ENCODE results near the gene AGR2. TPM values are rescaled to one million over a fixed set of nuclear protein-coding genes. Genes with fewer than 3 reads are reported as not detected.
"Not testable (repeated sequence)": the region's sequence is repeated elsewhere in the genome, so short reads cannot be mapped to it uniquely, and the experiment has no call there.

The AGR2 gene
- total RNA-seq (2022) (0.17 and 0.65 TPM in 2 replicates), Bru-seq, nascent RNA (percentile 19 among the genes with signal in this experiment), BruChase-seq, experiment 1, labeled RNA remaining after a 6-hour chase (percentile 17 among the genes with signal in this experiment), BruChase-seq, experiment 2, labeled RNA remaining after a 2-hour chase (percentile 18 among the genes with signal in this experiment)
- long read RNA-seq, partial matches to known transcripts, result 0 of 2 reads
- long read RNA-seq, other reads (novel, unspliced or antisense), result 0 of 2 reads

GRCh38 chr7:16804674-16805439 lies at the start of gene AGR2:
Gene AGR2, minus strand, starts transcription at chr7:16804999. Its CDS starts 3,203 bp downstream, at chr7:16801796.
- intact Hi-C loops (cut with micrococcal nuclease), result no loop called here
- no peak for TF ChIP-seq CTCF (IDR thresholded peaks at IDR 0.05; ENCODE audit: unreplicated experiment)
- no TSS peak for BruUV-seq (replicated peaks)
- ChIA-PET POLR2A (interaction anchor here (0.6 to 3.3 kb wide), 5 partner anchors 13 to 495 kb away, joined by 3 to 19 read pairs (median 5); no protein-coding TSS in a partner anchor), CTCF (interaction anchor here (0.6 to 7.5 kb wide), 6 partner anchors 9 to 125 kb away, joined by 3 to 95 read pairs (median 3); no protein-coding TSS in a partner anchor)
- Mint-ChIP-seq H3K27me3 (ENCODE audit: insufficient read depth, unreplicated experiment) (no peaks in the 10 kb centered on the region), H3K36me3 (ENCODE audit: insufficient read depth, unreplicated experiment) (peaks cover 6% of the 10 kb centered on the region), H3K27ac (ENCODE audit: low read depth, unreplicated experiment) (peak within 1 kb of the TSS; percentile 58), H3K4me3 (ENCODE audit: unreplicated experiment) (peak within 1 kb of the TSS; percentile 36), H3K9me3 (ENCODE audit: unreplicated experiment) (no peaks in the 10 kb centered on the region), H3K4me1 (ENCODE audit: insufficient read depth, unreplicated experiment) (peaks cover 22% of the 10 kb centered on the region)
- DNase-seq (ENCODE audit: unreplicated experiment), result peak; percentile 91

DNA sequence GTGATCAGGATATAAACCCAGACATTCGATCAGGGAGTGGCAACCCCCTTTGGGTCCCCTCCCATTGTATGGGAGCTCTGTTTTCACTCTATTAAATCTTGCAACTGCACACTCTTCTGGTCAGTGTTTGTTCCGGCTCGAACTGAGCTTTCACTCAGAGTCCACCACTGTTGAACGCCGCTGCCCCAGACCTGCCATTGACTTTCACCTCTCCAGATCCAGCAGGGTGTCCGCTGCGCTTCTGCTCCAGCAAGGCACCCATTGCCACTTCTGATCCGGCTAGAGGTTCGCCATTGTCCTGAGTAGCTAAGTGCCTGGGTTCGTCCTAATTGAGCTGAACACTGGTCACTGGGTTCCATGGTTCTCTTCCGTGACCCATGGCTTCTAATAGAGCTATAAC lies 48.4 kb upstream of the AGR2 start:
- DNase-seq (ENCODE audit: unreplicated experiment); H3K27ac Mint-ChIP-seq (ENCODE audit: low read depth, unreplicated experiment); H3K27me3 Mint-ChIP-seq (ENCODE audit: insufficient read depth, unreplicated experiment); H3K4me3 Mint-ChIP-seq (ENCODE audit: unreplicated experiment); H3K9me3 Mint-ChIP-seq (ENCODE audit: unreplicated experiment); BruUV-seq (replicated peaks); intact Hi-C loops (cut with micrococcal nuclease); H3K4me1 Mint-ChIP-seq (ENCODE audit: insufficient read depth, unreplicated experiment); H3K36me3 Mint-ChIP-seq (ENCODE audit: insufficient read depth, unreplicated experiment): not testable (repeated sequence)
- POLR2A ChIA-PET, result interaction anchor here (0.6 to 1.2 kb wide), 2 partner anchors 35 to 62 kb away, joined by 3 to 4 read pairs; no protein-coding TSS in a partner anchor
- CTCF ChIA-PET, result interaction anchor here (0.6 to 1.1 kb wide), 3 partner anchors 9 to 208 kb away, joined by 3 read pairs; no protein-coding TSS in a partner anchor

DNA sequence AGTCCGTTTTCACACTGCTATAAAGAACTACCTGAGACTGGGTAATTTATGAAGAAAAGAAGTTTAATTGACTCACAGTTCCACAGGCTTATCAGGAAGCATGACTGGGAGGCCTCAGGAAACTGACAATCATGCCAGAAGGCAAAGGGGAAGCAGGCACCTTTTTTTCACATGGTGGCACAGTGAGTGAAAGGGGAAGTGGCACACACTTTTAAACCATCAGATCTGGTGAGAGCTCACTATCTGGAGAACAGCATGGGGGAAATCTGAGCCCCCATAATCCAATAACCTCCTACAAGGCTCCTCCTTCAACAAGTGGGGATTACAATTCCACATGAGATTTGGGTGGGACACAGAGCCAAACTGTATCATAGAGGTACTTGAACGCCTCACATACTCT lies 47.0 kb upstream of the AGR2 start:
- no peak for TF ChIP-seq CTCF (IDR thresholded peaks at IDR 0.05; ENCODE audit: unreplicated experiment)
- no peak overlapping the region for H3K27ac Mint-ChIP-seq (ENCODE audit: low read depth, unreplicated experiment)
- H3K4me3 Mint-ChIP-seq (ENCODE audit: unreplicated experiment), result no peak overlapping the region
- no TSS peak for BruUV-seq (replicated peaks)
- ChIA-PET CTCF (no interaction called here), POLR2A (interaction anchor here (0.6 kb wide), 1 partner anchor 1114 kb away, joined by 3 read pairs; no protein-coding TSS in a partner anchor)
- intact Hi-C loops (cut with micrococcal nuclease), result no loop called here
- no peaks in the 10 kb centered on the region for H3K27me3 Mint-ChIP-seq (ENCODE audit: insufficient read depth, unreplicated experiment)
- no peaks in the 10 kb centered on the region for H3K36me3 Mint-ChIP-seq (ENCODE audit: insufficient read depth, unreplicated experiment)
- peaks cover 2% of the 10 kb centered on the region for H3K4me1 Mint-ChIP-seq (ENCODE audit: insufficient read depth, unreplicated experiment)
- DNase-seq (ENCODE audit: unreplicated experiment), result no peak
- H3K9me3 Mint-ChIP-seq (ENCODE audit: unreplicated experiment), result no peaks in the 10 kb centered on the region

GRCh38 chr7:16850614-16851466 lies 46.0 kb upstream of the AGR2 start:
- Mint-ChIP-seq H3K36me3 (ENCODE audit: insufficient read depth, unreplicated experiment) (no peaks in the 10 kb centered on the region), H3K9me3 (ENCODE audit: unreplicated experiment) (no peaks in the 10 kb centered on the region), H3K27ac (ENCODE audit: low read depth, unreplicated experiment) (no peak overlapping the region), H3K27me3 (ENCODE audit: insufficient read depth, unreplicated experiment) (no peaks in the 10 kb centered on the region), H3K4me3 (ENCODE audit: unreplicated experiment) (no peak overlapping the region), H3K4me1 (ENCODE audit: insufficient read depth, unreplicated experiment) (peaks cover 10% of the 10 kb centered on the region)
- ChIA-PET CTCF (no interaction called here), POLR2A (no interaction called here)
- BruUV-seq (replicated peaks), result no TSS peak
- no peak for DNase-seq (ENCODE audit: unreplicated experiment)
- intact Hi-C loops (cut with micrococcal nuclease), result no loop called here
- no peak for TF ChIP-seq CTCF (IDR thresholded peaks at IDR 0.05; ENCODE audit: unreplicated experiment)

Measured in MCF 10A (cell line).